Upper lobe of left lung (tissue), 4 donors: ENCODE measurements around the gene CD59.

ENCODE experiments used
- EP300 ChIP-seq, 4 donors: sonication (generic); formaldehyde crosslinking; IDR thresholded peaks; one replicate each; pipeline ENCODE4 v1.5.1; 2017; ENCODE audit warnings: antibody characterized with exemption in 4 of 4, control low read depth in 2 of 4
- POLR2A ChIP-seq, 4 donors: fragments of 450-650 bp; IDR thresholded peaks; one replicate each; pipeline ENCODE4 v1.5.1; 2016 to 2017; ENCODE audit warnings: antibody characterized with exemption in 4 of 4, mild to moderate bottlenecking in 2 of 4
- POLR2AphosphoS5 ChIP-seq, 2 donors: sonication (generic); formaldehyde crosslinking; IDR thresholded peaks; one replicate each; pipeline ENCODE4 v1.5.1; 2017; ENCODE audit warnings: antibody characterized with exemption in 2 of 2
- TF ChIP-seq, protein P1 (sequence below), 6 experiments: fragments of 450-650 bp in 4 of 6; fragments of 200-600 bp in 2 of 6; sonication (generic) in 2 of 6; IDR thresholded peaks; one replicate each; pipeline ENCODE4 v1.5.1; 2016 to 2019; ENCODE audit warnings: antibody characterized with exemption in 6 of 6

DNA sequence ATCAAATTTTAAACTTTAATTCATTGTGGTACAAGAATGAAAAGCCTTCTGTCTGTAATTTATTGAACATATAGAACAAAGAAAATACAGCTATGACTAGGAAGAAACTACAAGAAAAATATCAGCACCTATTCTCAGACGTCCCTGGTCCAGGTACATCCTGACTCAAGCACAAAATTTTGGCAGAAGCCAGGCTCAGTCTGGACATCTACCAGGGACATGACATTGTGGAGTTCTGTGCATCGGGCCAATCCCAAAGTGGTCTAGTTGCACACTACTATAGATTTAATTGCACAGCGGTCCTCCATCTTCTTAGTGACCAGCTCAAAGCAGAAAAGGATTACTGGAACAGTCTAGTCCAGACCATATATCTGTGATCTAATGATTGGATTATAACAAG, 15.7 kb upstream of the CD59 start:
- TF ChIP-seq, protein P1, sequence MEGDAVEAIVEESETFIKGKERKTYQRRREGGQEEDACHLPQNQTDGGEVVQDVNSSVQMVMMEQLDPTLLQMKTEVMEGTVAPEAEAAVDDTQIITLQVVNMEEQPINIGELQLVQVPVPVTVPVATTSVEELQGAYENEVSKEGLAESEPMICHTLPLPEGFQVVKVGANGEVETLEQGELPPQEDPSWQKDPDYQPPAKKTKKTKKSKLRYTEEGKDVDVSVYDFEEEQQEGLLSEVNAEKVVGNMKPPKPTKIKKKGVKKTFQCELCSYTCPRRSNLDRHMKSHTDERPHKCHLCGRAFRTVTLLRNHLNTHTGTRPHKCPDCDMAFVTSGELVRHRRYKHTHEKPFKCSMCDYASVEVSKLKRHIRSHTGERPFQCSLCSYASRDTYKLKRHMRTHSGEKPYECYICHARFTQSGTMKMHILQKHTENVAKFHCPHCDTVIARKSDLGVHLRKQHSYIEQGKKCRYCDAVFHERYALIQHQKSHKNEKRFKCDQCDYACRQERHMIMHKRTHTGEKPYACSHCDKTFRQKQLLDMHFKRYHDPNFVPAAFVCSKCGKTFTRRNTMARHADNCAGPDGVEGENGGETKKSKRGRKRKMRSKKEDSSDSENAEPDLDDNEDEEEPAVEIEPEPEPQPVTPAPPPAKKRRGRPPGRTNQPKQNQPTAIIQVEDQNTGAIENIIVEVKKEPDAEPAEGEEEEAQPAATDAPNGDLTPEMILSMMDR (IDR thresholded peaks at IDR 0.05) = no peak
- TF ChIP-seq EP300 (IDR thresholded peaks at IDR 0.05) (no peak), POLR2A (IDR thresholded peaks at IDR 0.05) (no peak), POLR2AphosphoS5 (IDR thresholded peaks at IDR 0.05) (no peak)
